HG03565 (cell line): ENCODE data around the gene FOXN3.

Experiments
- ATAC-seq: cut with Tn5 transposase; IDR thresholded peaks from one replicate; pipeline ENCODE4 v1.9.1; 2021; ENCODE audit warnings: mild to moderate bottlenecking, moderate library complexity; ENCODE audit not compliant: unreplicated experiment

Gene FOXN3

GRCh38 chr14:89284333-89285058 lies 132.5 kb downstream of the FOXN3 start:
- no peak for ATAC-seq

- ATAC-seq: peak; percentile 67
These were observed 133.5 kb downstream of the FOXN3 start for GRCh38 chr14:89283327-89284060.

- no peak for ATAC-seq
These were observed 134.8 kb downstream of the FOXN3 start for GRCh38 chr14:89282191-89282590.

- no peak for ATAC-seq
These were observed 136.4 kb downstream of the FOXN3 start for GRCh38 chr14:89280600-89280999.

- ATAC-seq: no peak
These were observed 137.3 kb downstream of the FOXN3 start for GRCh38 chr14:89279649-89280232.

- no peak for ATAC-seq
These were observed 139.8 kb downstream of the FOXN3 start for GRCh38 chr14:89277203-89277602.

- peak; percentile 95 for ATAC-seq
These were observed 140.5 kb downstream of the FOXN3 start for GRCh38 chr14:89276424-89276975.

- peak; percentile 47 for ATAC-seq
These were observed 146.4 kb downstream of the FOXN3 start for GRCh38 chr14:89270439-89271227.

- no peak for ATAC-seq
These were observed 147.6 kb downstream of the FOXN3 start for GRCh38 chr14:89269404-89269803.

GRCh38 chr14:89268514-89268913 lies 148.5 kb downstream of the FOXN3 start:
- no peak for ATAC-seq

GRCh38 chr14:89267656-89268055 lies 149.4 kb downstream of the FOXN3 start:
- ATAC-seq: no peak

GRCh38 chr14:89267163-89267562 lies 149.9 kb downstream of the FOXN3 start:
- ATAC-seq: no peak

- ATAC-seq: no peak
These were observed 150.3 kb downstream of the FOXN3 start for GRCh38 chr14:89266754-89267153.

GRCh38 chr14:89265234-89265633 lies 151.8 kb downstream of the FOXN3 start:
- no peak for ATAC-seq

GRCh38 chr14:89264196-89264800 lies 152.7 kb downstream of the FOXN3 start:
- ATAC-seq: no peak

GRCh38 chr14:89262041-89262440 lies 155.0 kb downstream of the FOXN3 start:
- no peak for ATAC-seq

- ATAC-seq: no peak
These were observed 156.1 kb downstream of the FOXN3 start for GRCh38 chr14:89260898-89261297.

- ATAC-seq: no peak
These were observed 157.0 kb downstream of the FOXN3 start for GRCh38 chr14:89259951-89260609.

GRCh38 chr14:89258728-89259273 lies 158.2 kb downstream of the FOXN3 start:
- no peak for ATAC-seq

- ATAC-seq: no peak
These were observed 160.1 kb downstream of the FOXN3 start for GRCh38 chr14:89256951-89257350.
